Measurements from ENCODE around the gene MAGEA9B. TPM values are rescaled to one million over a fixed set of nuclear protein-coding genes. Genes with fewer than 3 reads are reported as not detected.
"Not testable (repeated sequence)": the region's sequence is repeated elsewhere in the genome, so short reads cannot be mapped to it uniquely, and the experiment has no call there.

Gene MAGEA9B, protein sequence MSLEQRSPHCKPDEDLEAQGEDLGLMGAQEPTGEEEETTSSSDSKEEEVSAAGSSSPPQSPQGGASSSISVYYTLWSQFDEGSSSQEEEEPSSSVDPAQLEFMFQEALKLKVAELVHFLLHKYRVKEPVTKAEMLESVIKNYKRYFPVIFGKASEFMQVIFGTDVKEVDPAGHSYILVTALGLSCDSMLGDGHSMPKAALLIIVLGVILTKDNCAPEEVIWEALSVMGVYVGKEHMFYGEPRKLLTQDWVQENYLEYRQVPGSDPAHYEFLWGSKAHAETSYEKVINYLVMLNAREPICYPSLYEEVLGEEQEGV
- not detected for total RNA-seq
- not detected for polyA plus RNA-seq (ENCODE audit: insufficient read depth, low read depth, low replicate concordance)
- long read RNA-seq, donor 1 = 0 reads
- long read RNA-seq, donor 2 = 0 reads
- long read RNA-seq, donor 3 = 0 reads
- long read RNA-seq, donor 4 = 0 reads
- long read RNA-seq, donor 5 = 0 reads
- long read RNA-seq, donor 6 = 0 reads
- long read RNA-seq, donor 7 = 0 reads
- long read RNA-seq, donor 8 = 0 reads
- long read RNA-seq, donor 9 = 0 reads
- long read RNA-seq, donor 10 = 0 reads

DNA sequence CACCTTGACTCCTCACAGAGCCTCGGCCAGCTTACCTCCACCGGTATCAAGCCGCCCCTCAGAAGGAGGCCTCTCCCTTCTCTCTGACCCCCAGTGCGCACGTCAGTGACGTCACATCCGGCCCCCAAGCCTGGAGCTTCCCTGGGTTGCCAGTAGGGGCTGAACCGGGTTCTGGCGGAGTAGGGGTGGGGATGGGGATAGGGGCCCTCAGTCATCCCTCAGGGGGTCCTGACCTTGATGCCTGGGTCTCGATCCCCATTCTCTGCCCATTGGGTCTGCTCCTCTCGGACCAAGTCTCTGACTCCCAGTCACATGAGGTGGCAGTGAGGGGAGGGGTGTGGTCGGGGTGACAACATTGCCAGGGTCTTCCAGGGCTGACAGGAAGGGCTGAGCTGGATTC is at the start of gene MAGEA9B:
MAGEA9B (minus strand) TSS at position 101 of the 400 bp plus-strand sequence. CDS start 4,280 bp downstream, outside the sequence.
- H3K9me3 ChIP-seq (ENCODE audit: control insufficient read depth in 2 of 3, insufficient read depth in 1 of 3, low read length in 3 of 3); intact Hi-C loops (cut with DNase I); H3K9ac ChIP-seq (ENCODE audit: low read length in 3 of 3); H3K27me3 ChIP-seq (ENCODE audit: control insufficient read depth, insufficient read depth, low read length); FAIRE-seq; H3K4me3 ChIP-seq (ENCODE audit: low read length in 3 of 3); H3K4me1 ChIP-seq (ENCODE audit: control insufficient read depth in 2 of 3, insufficient read depth in 2 of 3, low read depth in 1 of 3, low read length in 3 of 3); DNase-seq; H3K27ac ChIP-seq (ENCODE audit: low read depth in 2 of 2, low read length in 2 of 2); H3K36me3 ChIP-seq (ENCODE audit: control insufficient read depth in 2 of 3, insufficient read depth in 3 of 3, low read length in 3 of 3): not testable (repeated sequence)

DNA sequence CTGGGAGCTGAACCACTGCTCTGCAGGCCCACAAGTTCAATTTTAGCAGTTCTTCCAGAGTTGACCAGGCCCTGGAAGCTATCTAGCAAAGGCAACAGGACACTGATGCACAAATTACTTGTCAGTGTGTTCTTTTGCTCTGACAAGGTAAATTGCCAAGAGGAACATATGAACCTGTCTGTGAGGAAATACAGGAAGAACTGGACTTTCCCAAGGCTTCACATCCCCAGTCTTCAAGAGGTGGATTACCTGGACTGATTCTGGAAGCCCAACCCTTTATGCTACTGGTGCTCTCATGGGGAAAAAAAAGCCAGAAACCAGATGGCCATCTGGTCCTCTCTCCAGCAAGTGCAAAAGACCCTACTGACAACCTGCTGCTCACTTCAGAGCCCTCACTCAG is 46.3 kb upstream of the MAGEA9B start:
- Histone ChIP-seq H3K27ac (ENCODE audit: low read depth in 2 of 2, low read length in 2 of 2) (no peak overlapping the region), H3K9ac (ENCODE audit: low read length in 3 of 3) (no peak overlapping the region), H3K36me3 (ENCODE audit: control insufficient read depth in 2 of 3, insufficient read depth in 3 of 3, low read length in 3 of 3) (no peaks in the 10 kb centered on the region), H3K4me3 (ENCODE audit: low read length in 3 of 3) (no peak overlapping the region), H3K4me1 (ENCODE audit: control insufficient read depth in 2 of 3, insufficient read depth in 2 of 3, low read depth in 1 of 3, low read length in 3 of 3) (peaks cover 0 to 7% (median 0%) of the 10 kb centered on the region in 3 donors), H3K9me3 (ENCODE audit: control insufficient read depth in 2 of 3, insufficient read depth in 1 of 3, low read length in 3 of 3) (no peaks in the 10 kb centered on the region), H3K27me3 (ENCODE audit: control insufficient read depth, insufficient read depth, low read length) (no peaks in the 10 kb centered on the region)
- TF ChIP-seq, protein P1, sequence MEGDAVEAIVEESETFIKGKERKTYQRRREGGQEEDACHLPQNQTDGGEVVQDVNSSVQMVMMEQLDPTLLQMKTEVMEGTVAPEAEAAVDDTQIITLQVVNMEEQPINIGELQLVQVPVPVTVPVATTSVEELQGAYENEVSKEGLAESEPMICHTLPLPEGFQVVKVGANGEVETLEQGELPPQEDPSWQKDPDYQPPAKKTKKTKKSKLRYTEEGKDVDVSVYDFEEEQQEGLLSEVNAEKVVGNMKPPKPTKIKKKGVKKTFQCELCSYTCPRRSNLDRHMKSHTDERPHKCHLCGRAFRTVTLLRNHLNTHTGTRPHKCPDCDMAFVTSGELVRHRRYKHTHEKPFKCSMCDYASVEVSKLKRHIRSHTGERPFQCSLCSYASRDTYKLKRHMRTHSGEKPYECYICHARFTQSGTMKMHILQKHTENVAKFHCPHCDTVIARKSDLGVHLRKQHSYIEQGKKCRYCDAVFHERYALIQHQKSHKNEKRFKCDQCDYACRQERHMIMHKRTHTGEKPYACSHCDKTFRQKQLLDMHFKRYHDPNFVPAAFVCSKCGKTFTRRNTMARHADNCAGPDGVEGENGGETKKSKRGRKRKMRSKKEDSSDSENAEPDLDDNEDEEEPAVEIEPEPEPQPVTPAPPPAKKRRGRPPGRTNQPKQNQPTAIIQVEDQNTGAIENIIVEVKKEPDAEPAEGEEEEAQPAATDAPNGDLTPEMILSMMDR (IDR thresholded peaks at IDR 0.05; ENCODE audit: borderline replicate concordance, extremely low read depth, insufficient read depth) = no peak
- intact Hi-C loops (cut with DNase I) = no loop called here
- DNase-seq = no peak
- no peak for FAIRE-seq

DNA sequence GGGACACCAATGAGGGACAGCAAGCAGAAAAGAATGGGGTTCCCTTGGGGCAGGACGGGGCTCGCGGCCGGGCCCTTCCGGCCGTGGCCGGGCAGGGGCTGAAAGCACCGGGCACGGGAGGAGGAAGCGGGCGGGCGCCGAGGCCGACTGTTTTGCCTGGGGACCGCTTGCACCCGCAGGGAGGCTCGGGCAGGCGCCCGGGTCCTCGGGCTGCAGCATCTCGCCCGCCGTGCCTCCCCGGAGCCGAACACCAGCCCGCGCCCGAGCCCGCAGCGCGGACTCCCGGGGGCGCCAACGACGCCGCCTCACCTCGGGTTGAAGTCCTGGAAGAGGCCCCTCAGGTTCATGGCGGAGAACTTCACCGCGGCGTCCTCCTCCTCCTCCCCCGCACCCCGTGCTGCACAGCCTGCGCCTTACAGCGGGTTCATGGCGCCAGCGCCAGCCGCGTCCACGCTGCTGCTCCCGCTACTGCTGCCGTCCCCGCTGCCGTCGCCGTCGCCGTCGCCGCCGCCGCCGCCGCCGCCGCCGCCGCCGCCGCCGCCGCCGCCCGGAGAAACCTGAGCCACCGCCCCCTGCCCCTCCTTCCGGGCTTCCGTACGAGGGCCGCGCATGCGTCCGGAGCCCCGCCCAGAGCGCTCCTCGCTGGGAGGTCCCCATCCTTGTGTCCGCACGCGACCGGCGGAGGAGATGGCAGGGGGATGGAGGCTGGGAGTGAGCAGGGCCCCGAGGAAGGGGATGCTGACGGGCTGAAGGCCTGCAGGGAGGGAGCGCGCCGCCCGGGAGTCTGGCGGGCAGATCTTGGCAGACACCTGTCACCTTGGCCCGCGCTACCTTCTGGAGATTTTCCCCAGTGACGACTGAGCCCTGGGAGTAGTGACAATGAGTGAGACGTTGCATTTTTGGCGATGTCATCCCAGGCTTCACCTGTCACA is 44.2 kb upstream of the MAGEA9B start, which contains the start of gene TMEM185A:
TMEM185A (minus strand) TSS at position 559 of the 932 bp plus-strand sequence; CDS start at position 347, 212 bp downstream.
- Histone ChIP-seq H3K27me3 (ENCODE audit: control insufficient read depth, insufficient read depth, low read length) (no peaks in the 10 kb centered on the region), H3K9ac (ENCODE audit: low read length in 3 of 3) (peak within 1 kb of the TSS; percentile 46 to 48 (median 47)), H3K36me3 (ENCODE audit: control insufficient read depth in 2 of 3, insufficient read depth in 3 of 3, low read length in 3 of 3) (no peaks in the 10 kb centered on the region), H3K9me3 (ENCODE audit: control insufficient read depth in 2 of 3, insufficient read depth in 1 of 3, low read length in 3 of 3) (no peaks in the 10 kb centered on the region), H3K4me1 (ENCODE audit: control insufficient read depth in 2 of 3, insufficient read depth in 2 of 3, low read depth in 1 of 3, low read length in 3 of 3) (peaks cover 0 to 7% (median 0%) of the 10 kb centered on the region in 3 donors), H3K4me3 (ENCODE audit: low read length in 3 of 3) (peak within 1 kb of the TSS; percentile 52 to 77 (median 74)), H3K27ac (ENCODE audit: low read depth in 2 of 2, low read length in 2 of 2) (no peak within 1 kb of the TSS)
- DNase-seq (peak; percentile 69 to 89 (median 81)), FAIRE-seq (no peak)
- TF ChIP-seq, protein P1 (IDR thresholded peaks at IDR 0.05; ENCODE audit: borderline replicate concordance, extremely low read depth, insufficient read depth) = no peak
- intact Hi-C loops (cut with DNase I) = no loop called here
